WTC11 (cell line): ENCODE results near the gene NR3C1. TPM values are rescaled to one million over a fixed set of nuclear protein-coding genes. Genes with fewer than 3 reads are reported as not detected.

Experiments
- ATAC-seq: fragments of 200-7000 bp; cut with Tn5 transposase; 2 replicates; pipeline ENCODE4 v1.10.0; 2021; ENCODE audit warnings: mild to moderate bottlenecking, moderate library complexity
- CTCF ChIA-PET: fragments of 300-600 bp; sonication (Branson Sonifier 250); formaldehyde crosslinking; loops from one replicate; lab custom pipeline; 2021; ENCODE audit warnings: antibody characterized with exemption; lab: Charles Lee
- POLR2A ChIA-PET: fragments of 350-600 bp; sonication (Branson Sonifier 250); formaldehyde crosslinking; loops from one replicate; lab custom pipeline; 2021; ENCODE audit warnings: antibody characterized with exemption; lab: Charles Lee
- DNase-seq: peaks from one replicate; pipeline ENCODE4 v3.0.0; 2021; ENCODE audit warnings: low spot score
- H3K27ac Mint-ChIP-seq: 2 replicates; pipeline ENCODE4 v1.8.0; 2021; ENCODE audit warnings: mixed read lengths
- H3K27me3 Mint-ChIP-seq: 2 replicates; pipeline ENCODE4 v1.8.0; 2021; ENCODE audit warnings: low read depth, mild to moderate bottlenecking, moderate library complexity, mixed read lengths
- H3K36me3 Mint-ChIP-seq: 2 replicates; pipeline ENCODE4 v1.8.0; 2021; ENCODE audit warnings: mixed read lengths
- H3K4me1 Mint-ChIP-seq: 2 replicates; pipeline ENCODE4 v1.8.0; 2022; ENCODE audit warnings: mixed read lengths
- H3K4me3 Mint-ChIP-seq: 2 replicates; pipeline ENCODE4 v1.8.0; 2021; ENCODE audit warnings: mild to moderate bottlenecking, moderate library complexity, mixed read lengths
- H3K9me3 Mint-ChIP-seq: 2 replicates; pipeline ENCODE4 v1.8.0; 2021; ENCODE audit warnings: mixed read lengths
- ATF1 ChIP-seq: sonication (generic); formaldehyde crosslinking; IDR thresholded peaks from 2 replicates; pipeline ENCODE4 v1.8.1; 2023; ENCODE audit warnings: mild to moderate bottlenecking, moderate library complexity, missing genetic modification reagents
- ATF2 ChIP-seq: sonication (generic); formaldehyde crosslinking; IDR thresholded peaks from 2 replicates; pipeline ENCODE4 v1.8.1; 2022; ENCODE audit warnings: low read depth, missing genetic modification reagents, borderline replicate concordance
- CREB1 ChIP-seq: sonication (generic); formaldehyde crosslinking; IDR thresholded peaks from 2 replicates; pipeline ENCODE4 v1.8.0; 2023; ENCODE audit warnings: mild to moderate bottlenecking, missing genetic modification reagents
- E2F5 ChIP-seq: sonication (generic); formaldehyde crosslinking; IDR thresholded peaks from 2 replicates; pipeline ENCODE4 v1.8.1; 2022; ENCODE audit warnings: mild to moderate bottlenecking, moderate library complexity, missing genetic modification reagents
- ESRRA ChIP-seq: sonication (generic); formaldehyde crosslinking; IDR thresholded peaks from 2 replicates; pipeline ENCODE4 v1.8.1; 2022; ENCODE audit warnings: mild to moderate bottlenecking, missing genetic modification reagents, borderline replicate concordance
- FOXP1 ChIP-seq: sonication (generic); formaldehyde crosslinking; IDR thresholded peaks from 2 replicates; pipeline ENCODE4 v1.8.0; 2022; ENCODE audit warnings: missing genetic modification reagents, mild to moderate bottlenecking, moderate library complexity, borderline replicate concordance
- GABPB1 ChIP-seq: sonication (generic); formaldehyde crosslinking; IDR thresholded peaks from 2 replicates; pipeline ENCODE4 v1.8.1; 2023; ENCODE audit warnings: mild to moderate bottlenecking, missing genetic modification reagents
- HMGA2 ChIP-seq: fragments of 250-450 bp; sonication (Bioruptor Pico); IDR thresholded peaks from 2 replicates; pipeline ENCODE4 v1.4.0; 2021; ENCODE audit warnings: mild to moderate bottlenecking, moderate library complexity
- HMGXB4 ChIP-seq: sonication (generic); formaldehyde crosslinking; IDR thresholded peaks from 2 replicates; pipeline ENCODE4 v1.8.1; 2023; ENCODE audit warnings: mild to moderate bottlenecking, moderate library complexity, missing genetic modification reagents
- MYBL2 ChIP-seq: sonication (generic); formaldehyde crosslinking; IDR thresholded peaks from 2 replicates; pipeline ENCODE4 v1.8.1; 2023; ENCODE audit warnings: mild to moderate bottlenecking, moderate library complexity, missing genetic modification reagents
- SMAD4 ChIP-seq: sonication (generic); formaldehyde crosslinking; IDR thresholded peaks from 2 replicates; pipeline ENCODE4 v1.8.0; 2022; ENCODE audit warnings: mild to moderate bottlenecking, missing genetic modification reagents
- STAT6 ChIP-seq: sonication (generic); formaldehyde crosslinking; conservative IDR thresholded peaks from 2 replicates; pipeline ENCODE4 v1.8.1; 2023; ENCODE audit warnings: mild to moderate bottlenecking, low read depth, missing genetic modification reagents, moderate library complexity
- TEAD4 ChIP-seq: sonication (generic); formaldehyde crosslinking; IDR thresholded peaks from 2 replicates; pipeline ENCODE4 v1.8.0; 2022; ENCODE audit warnings: mild to moderate bottlenecking, missing genetic modification reagents
- TP53 ChIP-seq: sonication (generic); formaldehyde crosslinking; IDR thresholded peaks from 2 replicates; pipeline ENCODE4 v1.8.1; 2023; ENCODE audit warnings: mild to moderate bottlenecking, missing genetic modification reagents
- USF1 ChIP-seq: sonication (generic); formaldehyde crosslinking; IDR thresholded peaks from 2 replicates; pipeline ENCODE4 v1.8.0; 2022; ENCODE audit warnings: mild to moderate bottlenecking, missing genetic modification reagents
- ZNF281 ChIP-seq: sonication (generic); formaldehyde crosslinking; IDR thresholded peaks from 2 replicates; pipeline ENCODE4 v1.8.0; 2023; ENCODE audit warnings: mild to moderate bottlenecking, missing genetic modification reagents
- ZNF423 ChIP-seq: fragments of 250-450 bp; sonication (Bioruptor Pico); IDR thresholded peaks from 2 replicates; pipeline ENCODE4 v2.1.2; 2022; ENCODE audit warnings: mild to moderate bottlenecking, moderate library complexity
- ZNF532 ChIP-seq: fragments of 250-450 bp; sonication (Bioruptor Pico); IDR thresholded peaks from 2 replicates; pipeline ENCODE4 v1.9.0; 2021; ENCODE audit warnings: mild to moderate bottlenecking, borderline replicate concordance
- total RNA-seq: library from RNA; stranded (reverse); gene quantifications from 3 replicates; pipeline ENCODE4 v1.2.3, GENCODE V29; 2021

NR3C1 gene
- total RNA-seq, 1 experiment from 2014 or later = 15.0 TPM

- no peak for TF ChIP-seq ZNF532 (CRISPR knock-in tag)
- TF ChIP-seq ESRRA (CRISPR knock-in tag) = no peak
- TF ChIP-seq E2F5 (CRISPR knock-in tag) = no peak
- no peak for TF ChIP-seq STAT6 (CRISPR knock-in tag)
- TF ChIP-seq FOXP1 = no peak
- no peak for TF ChIP-seq HMGXB4
- TF ChIP-seq MYBL2 (CRISPR knock-in tag) = no peak
- TF ChIP-seq HMGA2 = no peak
- TF ChIP-seq ATF2 = no peak
- TF ChIP-seq USF1 (CRISPR knock-in tag) = no peak
- no peak for TF ChIP-seq TEAD4 (CRISPR knock-in tag)
- TF ChIP-seq CREB1 = no peak
Observed at GRCh38 chr5:143349177-143349576, 54.3 kb downstream of the NR3C1 start (continued).

GRCh38 chr5:143347698-143348344, 55.7 kb downstream of the NR3C1 start:
- DNase-seq (no peak), ATAC-seq (no peak)
- no peak for TF ChIP-seq FOXP1
- no peak for TF ChIP-seq GABPB1
- no peak for TF ChIP-seq ZNF423
- TF ChIP-seq SMAD4 (CRISPR knock-in tag) = no peak
- TF ChIP-seq TP53 = no peak
- TF ChIP-seq ATF1 (CRISPR knock-in tag) = no peak
- TF ChIP-seq MYBL2 (CRISPR knock-in tag) = no peak
- TF ChIP-seq ZNF281 (CRISPR knock-in tag) = no peak
- Mint-ChIP-seq H3K36me3 (no peaks in the 10 kb centered on the region), H3K27me3 (no peaks in the 10 kb centered on the region), H3K4me3 (no peak overlapping the region), H3K4me1 (peaks cover 4% of the 10 kb centered on the region; the same call in 1 of the 2 replicates), H3K9me3 (no peaks in the 10 kb centered on the region), H3K27ac (no peak overlapping the region)
- ChIA-PET CTCF (no interaction called here), POLR2A (interaction anchor here (1.6 kb wide), 1 partner anchor 11 kb away, joined by 4 read pairs; no protein-coding TSS in a partner anchor)
